ENCODE measurements around the gene ZGPAT. TPM values are rescaled to one million over a fixed set of nuclear protein-coding genes. Genes with fewer than 3 reads are reported as not detected.

Gene ZGPAT
- total and polyA plus RNA-seq, 2 of the 8 experiments (the other 6 are each of a cell fraction or from before 2014, with no cell fraction given), result 14.5 to 21.4 TPM

DNA sequence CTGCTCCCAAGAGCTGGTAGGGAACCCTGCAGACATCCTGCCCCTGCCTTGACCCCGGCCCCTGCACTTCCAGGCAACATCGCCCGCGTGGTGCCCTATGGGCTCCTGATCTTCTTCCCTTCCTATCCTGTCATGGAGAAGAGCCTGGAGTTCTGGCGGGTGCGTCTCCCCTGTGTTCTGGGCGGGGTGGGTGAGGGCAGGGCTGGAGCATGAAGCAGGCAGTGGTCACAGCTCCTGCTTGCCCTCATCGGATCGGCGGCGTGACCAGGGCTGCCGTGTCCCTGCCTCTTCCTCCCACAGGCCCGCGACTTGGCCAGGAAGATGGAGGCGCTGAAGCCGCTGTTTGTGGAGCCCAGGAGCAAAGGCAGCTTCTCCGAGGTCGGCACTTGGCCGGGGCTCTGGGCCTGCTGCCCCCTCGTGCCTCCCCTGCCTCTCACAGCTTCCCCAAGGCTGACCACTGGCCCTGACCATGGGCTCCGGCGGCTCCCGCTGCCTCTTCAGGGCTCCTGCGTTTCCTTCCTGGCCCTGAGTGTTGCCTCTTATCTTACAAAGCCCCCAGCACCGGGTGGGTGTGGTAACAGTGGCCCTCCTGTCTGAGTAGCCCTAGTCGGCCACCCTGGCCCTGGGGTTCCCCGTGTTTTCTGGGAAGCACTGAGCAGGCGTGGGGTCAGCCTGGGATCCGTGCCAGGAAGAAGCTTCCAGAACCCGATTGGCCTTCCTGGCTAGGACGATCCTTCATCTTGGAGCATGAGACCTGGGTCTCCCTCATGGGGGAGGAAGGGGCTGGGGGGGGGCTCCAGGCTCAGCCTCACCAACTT is 19.4 kb upstream of the ZGPAT start:
- ChIA-PET POLR2A (ENCODE audit: partially characterized antibody) (interaction anchor here (0.6 to 4.3 kb wide), 5 partner anchors 8 to 186 kb away, joined by 3 to 31 read pairs (median 6); partner anchors contain the start of gene TNFRSF6B), CTCF (ENCODE audit: partially characterized antibody) (interaction anchor here (1.1 to 1.7 kb wide), 3 partner anchors 10 to 151 kb away, joined by 3 to 4 read pairs (median 4); partner anchors contain the start of gene PTK6)
- Histone ChIP-seq H3K14ac (ENCODE audit: insufficient read length) (no peak overlapping the region), H2BK15ac (ENCODE audit: low read length) (no peak overlapping the region), H3K56ac (replicated peaks; ENCODE audit: insufficient read length, low read depth, low read length) (no peak overlapping the region), H3K27me3 (replicated peaks in 1 of 4; ENCODE audit: control insufficient read depth in 3 of 4, extremely low read depth in 1 of 4, insufficient read depth in 3 of 4, low read length in 3 of 4) (no peaks in the 10 kb centered on the region), H2AK5ac (ENCODE audit: low read depth, low read length) (no peak overlapping the region), H4K20me1 (replicated peaks in 1 of 2; ENCODE audit: control insufficient read depth in 1 of 2, insufficient read depth in 2 of 2, low read length in 2 of 2) (peaks cover 0 to 5% of the 10 kb centered on the region in 2 experiments), H3K9me3 (ENCODE audit: insufficient read depth in 2 of 2, low read depth in 1 of 2, low read length in 1 of 2) (no peaks in the 10 kb centered on the region; a peak in 1 of 4 replicates), H2BK5ac (ENCODE audit: low read depth, low read length) (no peak overlapping the region), H3K18ac (ENCODE audit: extremely low read depth, low read length) (no peak overlapping the region), H3K36me3 (ENCODE audit: control insufficient read depth in 2 of 4, insufficient read depth in 4 of 4, low read length in 3 of 4) (no peaks in the 10 kb centered on the region), H2BK20ac (ENCODE audit: low read length) (no peak overlapping the region), H4K8ac (ENCODE audit: extremely low read depth, insufficient read depth, low read length) (peak overlapping the region; percentile 62; the same call in 1 of the 2 replicates), H2BK12ac (ENCODE audit: low read depth, low read length) (no peak overlapping the region), H3K4me3 (ENCODE audit: extremely low read depth in 1 of 4, insufficient read depth in 2 of 4, low read depth in 3 of 4, low read length in 4 of 4) (no peak overlapping the region), H2BK120ac (replicated peaks; ENCODE audit: low read depth, low read length) (no peak overlapping the region), H4K5ac (ENCODE audit: insufficient read length, low read depth, low read length) (no peak overlapping the region), H3K4ac (replicated peaks; ENCODE audit: insufficient read length, low read depth, low read length) (no peak overlapping the region), H3K23me2 (ENCODE audit: low read depth, low read length) (peaks cover 3% of the 10 kb centered on the region; the same call in 1 of the 2 replicates), H3K9ac (replicated peaks in 1 of 4; ENCODE audit: extremely low read depth in 1 of 4, low read depth in 3 of 4, low read length in 3 of 4) (no peak overlapping the region), H3K4me1 (replicated peaks in 1 of 4; ENCODE audit: control insufficient read depth in 3 of 4, insufficient read depth in 4 of 4, low read length in 3 of 4) (no peaks in the 10 kb centered on the region; a peak in 1 of 7 replicates), H3K4me2 (ENCODE audit: insufficient read depth in 1 of 2, low read depth in 2 of 2, low read length in 2 of 2) (no peak overlapping the region), H4K91ac (replicated peaks; ENCODE audit: insufficient read length, low read length) (no peak overlapping the region), H3K79me1 (ENCODE audit: low read depth, low read length) (no peaks in the 10 kb centered on the region), H2AFZ (ENCODE audit: low read length) (no peak overlapping the region), H3K27ac (ENCODE audit: low read depth, low read length) (no peak overlapping the region), H3K79me2 (ENCODE audit: control insufficient read depth in 1 of 2, insufficient read depth in 2 of 2, low read length in 2 of 2) (no peaks in the 10 kb centered on the region), H3K23ac (ENCODE audit: insufficient read length) (no peak overlapping the region)
- TF ChIP-seq FOSL1 (IDR thresholded peaks at IDR 0.05; ENCODE audit: insufficient read depth, low read depth, low read length) (no peak), TBP (IDR thresholded peaks at IDR 0.05; ENCODE audit: low read depth, low read length) (no peak), RAD21 (IDR thresholded peaks at IDR 0.05 in 1 of 2, conservative IDR thresholded peaks at IDR 0.05 in 1 of 2; ENCODE audit: low read depth in 2 of 2, low read length in 2 of 2) (no peak), TAF1 (IDR thresholded peaks at IDR 0.05; ENCODE audit: low read depth, low read length) (no peak), SUZ12 (IDR thresholded peaks at IDR 0.05; ENCODE audit: low read length) (no peak)
- FAIRE-seq (no peak), DNase-seq (ENCODE audit: low read depth in 1 of 2, low spot score in 2 of 2) (no peak)
- WGBS, 2 experiments (ENCODE audit: extremely low coverage in 1 of 2, insufficient coverage in 1 of 2, insufficient read length in 1 of 2, insufficient replicate concordance in 2 of 2, low coverage in 1 of 2, low lambda C conversion rate in 2 of 2, missing lambda C conversion rate in 1 of 2), result 97% methylated on average over 14 of the region's 31 CpGs; no CpG with 5 or more reads in 1 of the 2 experiments

All from H1 (cell line).